B cell (primary cell): ENCODE measurements around the gene MAP3K12. TPM values are rescaled to one million over a fixed set of nuclear protein-coding genes. Genes with fewer than 3 reads are reported as not detected.

ENCODE experiments used
- ATAC-seq: fragments of 200-7000 bp; cut with Tn5 transposase; one replicate; pipeline ENCODE4 v1.10.0; 2021; ENCODE audit warnings: low read depth, mild to moderate bottlenecking, moderate number of reproducible peaks, moderate library complexity
- CTCF ChIA-PET: fragments of 350-600 bp; sonication (Branson Sonifier 250); formaldehyde crosslinking; loops from one replicate; lab custom pipeline; 2021; ENCODE audit warnings: antibody characterized with exemption, inconsistent platforms; lab: Charles Lee
- POLR2A ChIA-PET: fragments of 350-600 bp; sonication (Branson Sonifier 250); formaldehyde crosslinking; loops from one replicate; lab custom pipeline; 2021; ENCODE audit warnings: antibody characterized with exemption; lab: Charles Lee
- DNase-seq: peaks from one replicate; pipeline ENCODE4 v3.0.0; 2013
- H2AFZ ChIP-seq: 2 replicates; pipeline ENCODE4 v1.6.1; 2012; ENCODE audit warnings: mild to moderate bottlenecking, low read depth, low read length; ENCODE audit not compliant: insufficient read depth, poor library complexity, severe bottlenecking
- H3K27ac ChIP-seq, 2 donors: 1 replicate in 1 of 2; 2 replicates in 1 of 2; pipeline ENCODE4 v1.5.1; 2012 to 2013; ENCODE audit warnings: low read length in 2 of 2, mild to moderate bottlenecking in 2 of 2, moderate library complexity in 1 of 2
- H3K27me3 ChIP-seq, 4 experiments: fragments of 200-600 bp in 1 of 4; sonication (generic) in 1 of 4; replicated peaks in 1 of 4; 1 replicate in 2 of 4; 2 replicates in 2 of 4; pipeline versions ENCODE4 v1.6.1 to v1.7.0; 2013 to 2016; ENCODE audit warnings: low read length in 3 of 4, mild to moderate bottlenecking in 2 of 4, mixed read lengths in 1 of 4, moderate library complexity in 1 of 4; ENCODE audit not compliant: insufficient read depth in 4 of 4, control insufficient read depth in 3 of 4; ENCODE audit errors: control extremely low read depth in 1 of 4
- H3K36me3 ChIP-seq, 2 experiments: replicated peaks in 1 of 2; 1 replicate in 1 of 2; 2 replicates in 1 of 2; pipeline versions ENCODE4 v1.6.1 to v1.7.1; 2013; ENCODE audit warnings: low read length in 1 of 2; ENCODE audit not compliant: insufficient read depth in 2 of 2, control insufficient read depth in 1 of 2; ENCODE audit errors: control extremely low read depth in 1 of 2, extremely low read depth in 1 of 2
- H3K4me1 ChIP-seq, 2 donors: fragments of 200-600 bp in 1 of 2; sonication (generic) in 1 of 2; 1 replicate in 1 of 2; 2 replicates in 1 of 2; pipeline versions ENCODE4 v1.5.1 to v1.6.1; 2013 to 2017; ENCODE audit warnings: low read length in 2 of 2; ENCODE audit not compliant: control insufficient read depth in 2 of 2, insufficient read depth in 2 of 2
- H3K4me2 ChIP-seq: replicated peaks from 2 replicates; pipeline ENCODE3; 2012; ENCODE audit warnings: mild to moderate bottlenecking, low read depth, low read length; ENCODE audit not compliant: poor library complexity, severe bottlenecking
- H3K4me3 ChIP-seq, 5 experiments: fragments of 200-600 bp in 1 of 5; sonication (generic) in 1 of 5; 1 replicate in 3 of 5; 2 replicates in 2 of 5; pipeline versions ENCODE4 v1.5.1 to v1.7.0; 2011 to 2016; ENCODE audit warnings: low read length in 4 of 5, mild to moderate bottlenecking in 4 of 5, low read depth in 2 of 5, control low read depth in 1 of 5, moderate library complexity in 1 of 5; ENCODE audit not compliant: insufficient read depth in 1 of 5; ENCODE audit errors: control extremely low read depth in 1 of 5, extremely low read depth in 1 of 5
- H3K79me2 ChIP-seq: fragments of 200-600 bp; sonication (generic); one replicate; pipeline ENCODE4 v1.6.0; 2016; ENCODE audit warnings: low read length; ENCODE audit not compliant: control insufficient read depth, insufficient read depth
- H3K9ac ChIP-seq: fragments of 200-600 bp; sonication (generic); 2 replicates; pipeline ENCODE4 v1.6.1; 2017; ENCODE audit warnings: mild to moderate bottlenecking, low read length, moderate library complexity
- H3K9me3 ChIP-seq, 3 donors: one replicate each; pipeline versions ENCODE4 v1.6.1 to v1.7.1; 2013; ENCODE audit warnings: low read length in 2 of 3; ENCODE audit not compliant: control insufficient read depth in 2 of 3, insufficient read depth in 1 of 3; ENCODE audit errors: control extremely low read depth in 1 of 3
- H4K20me1 ChIP-seq: 2 replicates; pipeline ENCODE4 v1.6.0; 2012; ENCODE audit warnings: mild to moderate bottlenecking, low read length; ENCODE audit not compliant: insufficient read depth, control insufficient read depth, poor library complexity, severe bottlenecking
- H3K27ac Mint-ChIP-seq: one replicate; pipeline ENCODE4 v1.8.0; 2021; ENCODE audit warnings: mixed read lengths
- H3K27me3 Mint-ChIP-seq: one replicate; pipeline ENCODE4 v1.8.0; 2021; ENCODE audit warnings: mixed read lengths
- H3K4me1 Mint-ChIP-seq: one replicate; pipeline ENCODE4 v1.8.0; 2021; ENCODE audit warnings: mixed read lengths
- H3K4me3 Mint-ChIP-seq: one replicate; pipeline ENCODE4 v1.8.0; 2021; ENCODE audit warnings: mixed read lengths
- H3K9me3 Mint-ChIP-seq: one replicate; pipeline ENCODE4 v1.8.0; 2022; ENCODE audit warnings: mixed read lengths; ENCODE audit not compliant: insufficient read depth
- EZH2 ChIP-seq: IDR thresholded peaks from 2 replicates; pipeline ENCODE4 v1.6.1; 2012; ENCODE audit warnings: borderline replicate concordance, low read depth, mild to moderate bottlenecking, moderate library complexity, low read length; ENCODE audit not compliant: insufficient read depth, poor library complexity, severe bottlenecking
- WGBS: methylation state at CpG from one replicate; pipeline ENCODE4 v1.1.5; 2013; ENCODE audit warnings: missing lambda C conversion rate; ENCODE audit not compliant: insufficient coverage; 5-methylcytosine and 5-hydroxymethylcytosine counted together
- intact Hi-C: fragments of 100-400 bp; cut with micrococcal nuclease; formaldehyde crosslinking; loops from one replicate; pipeline ENCODE4 v1.10.0; 2022
- polyA plus RNA-seq: library from polyadenylated mRNA; depleted of rRNA; stranded (reverse); fragments of >200 nt; gene quantifications from 2 replicates; pipeline ENCODE4 v1.2.3, GENCODE V29; 2012
- total RNA-seq, 2 donors: library from RNA; stranded (reverse); fragments of 120-200 nt in 1 of 2; gene quantifications; 1 replicate in 1 of 2; 2 replicates in 1 of 2; pipeline versions ENCODE4 v1.2.3 to v1.2.4, GENCODE V29; 2013 to 2022
- TF ChIP-seq, protein P1 (sequence below): fragments of 200-600 bp; IDR thresholded peaks from one replicate; pipeline ENCODE4 v1.8.0; 2022; ENCODE audit warnings: antibody characterized with exemption, mild to moderate bottlenecking

MAP3K12 gene
- total and polyA plus RNA-seq, 2 donors (not counting 1 experiment from before 2014, with no cell fraction given): 15.0 to 17.0 TPM

DNA sequence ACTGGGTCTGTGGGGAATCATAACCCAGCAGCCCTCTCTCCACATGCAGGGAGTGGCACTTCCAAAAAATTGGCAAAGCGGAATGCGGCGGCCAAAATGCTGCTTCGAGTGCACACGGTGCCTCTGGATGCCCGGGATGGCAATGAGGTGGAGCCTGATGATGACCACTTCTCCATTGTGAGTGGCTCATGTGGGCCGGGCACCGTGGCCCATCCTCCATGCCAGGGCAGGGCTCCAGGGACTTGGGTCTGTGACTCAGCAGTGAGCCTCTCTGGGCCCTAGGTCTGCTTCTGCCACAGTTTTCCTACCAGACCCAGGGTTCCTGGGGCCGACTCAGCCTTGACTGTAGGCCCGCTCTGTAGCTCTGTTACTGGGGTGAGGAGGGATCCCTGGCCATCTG, 5.8 kb upstream of the MAP3K12 start:
- Histone ChIP-seq H3K27ac (no peak overlapping the region), H3K4me3 (no peak overlapping the region), H3K36me3 (peaks cover 0 to 29% of the 10 kb centered on the region in 2 experiments), H3K79me2 (peaks cover 21% of the 10 kb centered on the region), H3K9me3 (peaks cover 0 to 6% (median 0%) of the 10 kb centered on the region in 3 donors), H3K9ac (no peak overlapping the region), H2AFZ (no peak overlapping the region), H3K4me1 (peaks cover 17 to 21% of the 10 kb centered on the region in 2 donors), H4K20me1 (no peaks in the 10 kb centered on the region), H3K4me2 (no peak overlapping the region), H3K27me3 (no peaks in the 10 kb centered on the region)
- Mint-ChIP-seq H3K27ac (no peak overlapping the region), H3K9me3 (no peaks in the 10 kb centered on the region), H3K4me3 (no peak overlapping the region), H3K4me1 (peaks cover 28% of the 10 kb centered on the region), H3K27me3 (no peaks in the 10 kb centered on the region)
- intact Hi-C loops: loop anchor here (5.0 kb wide), 1 partner anchor 33 kb away; no protein-coding TSS in a partner anchor
- ATAC-seq: no peak
- DNase-seq: no peak
- WGBS: 87% methylated on average over 10 of the region's 10 CpGs
- ChIA-PET POLR2A (interaction anchor here (1.8 kb wide), 1 partner anchor 55 kb away, joined by 3 read pairs; no protein-coding TSS in a partner anchor), CTCF (interaction anchor here (1.0 to 1.6 kb wide), 2 partner anchors 31 to 178 kb away, joined by 3 to 4 read pairs; no protein-coding TSS in a partner anchor)
- TF ChIP-seq EZH2: no peak
- TF ChIP-seq, protein P1, sequence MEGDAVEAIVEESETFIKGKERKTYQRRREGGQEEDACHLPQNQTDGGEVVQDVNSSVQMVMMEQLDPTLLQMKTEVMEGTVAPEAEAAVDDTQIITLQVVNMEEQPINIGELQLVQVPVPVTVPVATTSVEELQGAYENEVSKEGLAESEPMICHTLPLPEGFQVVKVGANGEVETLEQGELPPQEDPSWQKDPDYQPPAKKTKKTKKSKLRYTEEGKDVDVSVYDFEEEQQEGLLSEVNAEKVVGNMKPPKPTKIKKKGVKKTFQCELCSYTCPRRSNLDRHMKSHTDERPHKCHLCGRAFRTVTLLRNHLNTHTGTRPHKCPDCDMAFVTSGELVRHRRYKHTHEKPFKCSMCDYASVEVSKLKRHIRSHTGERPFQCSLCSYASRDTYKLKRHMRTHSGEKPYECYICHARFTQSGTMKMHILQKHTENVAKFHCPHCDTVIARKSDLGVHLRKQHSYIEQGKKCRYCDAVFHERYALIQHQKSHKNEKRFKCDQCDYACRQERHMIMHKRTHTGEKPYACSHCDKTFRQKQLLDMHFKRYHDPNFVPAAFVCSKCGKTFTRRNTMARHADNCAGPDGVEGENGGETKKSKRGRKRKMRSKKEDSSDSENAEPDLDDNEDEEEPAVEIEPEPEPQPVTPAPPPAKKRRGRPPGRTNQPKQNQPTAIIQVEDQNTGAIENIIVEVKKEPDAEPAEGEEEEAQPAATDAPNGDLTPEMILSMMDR: no peak
